Measurements from ENCODE around the gene ACTR6.

- TF ChIP-seq, protein P1, sequence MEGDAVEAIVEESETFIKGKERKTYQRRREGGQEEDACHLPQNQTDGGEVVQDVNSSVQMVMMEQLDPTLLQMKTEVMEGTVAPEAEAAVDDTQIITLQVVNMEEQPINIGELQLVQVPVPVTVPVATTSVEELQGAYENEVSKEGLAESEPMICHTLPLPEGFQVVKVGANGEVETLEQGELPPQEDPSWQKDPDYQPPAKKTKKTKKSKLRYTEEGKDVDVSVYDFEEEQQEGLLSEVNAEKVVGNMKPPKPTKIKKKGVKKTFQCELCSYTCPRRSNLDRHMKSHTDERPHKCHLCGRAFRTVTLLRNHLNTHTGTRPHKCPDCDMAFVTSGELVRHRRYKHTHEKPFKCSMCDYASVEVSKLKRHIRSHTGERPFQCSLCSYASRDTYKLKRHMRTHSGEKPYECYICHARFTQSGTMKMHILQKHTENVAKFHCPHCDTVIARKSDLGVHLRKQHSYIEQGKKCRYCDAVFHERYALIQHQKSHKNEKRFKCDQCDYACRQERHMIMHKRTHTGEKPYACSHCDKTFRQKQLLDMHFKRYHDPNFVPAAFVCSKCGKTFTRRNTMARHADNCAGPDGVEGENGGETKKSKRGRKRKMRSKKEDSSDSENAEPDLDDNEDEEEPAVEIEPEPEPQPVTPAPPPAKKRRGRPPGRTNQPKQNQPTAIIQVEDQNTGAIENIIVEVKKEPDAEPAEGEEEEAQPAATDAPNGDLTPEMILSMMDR (conservative IDR thresholded peaks at IDR 0.05; ENCODE audit: low read length) = no peak
- TF ChIP-seq EZH2phosphoT487 (IDR thresholded peaks at IDR 0.05; ENCODE audit: borderline replicate concordance) = no peak
These were observed 67.1 kb downstream of the ACTR6 start for GRCh38 chr12:100267603-100268281.

Data from Loucy (cell line).